Naive B cell (primary cell): ENCODE data around the gene STARD5. TPM values are rescaled to one million over a fixed set of nuclear protein-coding genes. Genes with fewer than 3 reads are reported as not detected.

Source experiments
- ATAC-seq, 2 donors: fragments of 150-1000 bp; cut with Tn5 transposase; 2 replicates each; pipeline ENCODE4 v1.10.0; 2021; ENCODE audit warnings: low read depth in 2 of 2, mild to moderate bottlenecking in 2 of 2, moderate library complexity in 2 of 2
- DNase-seq: peaks from one replicate; pipeline ENCODE4 v3.0.0; 2022
- H3K27ac Mint-ChIP-seq, 6 donors: one replicate each; pipeline ENCODE4 v1.8.0; 2020 to 2022; ENCODE audit warnings: mild to moderate bottlenecking in 6 of 6, mixed read lengths in 6 of 6, moderate library complexity in 5 of 6, inconsistent platforms in 2 of 6
- H3K27me3 Mint-ChIP-seq, 3 donors: one replicate each; pipeline ENCODE4 v1.8.0; 2021 to 2022; ENCODE audit warnings: mixed read lengths in 3 of 3, mild to moderate bottlenecking in 1 of 3
- H3K36me3 Mint-ChIP-seq, 2 donors: one replicate each; pipeline ENCODE4 v1.8.0; 2020 to 2022; ENCODE audit warnings: mixed read lengths in 2 of 2, inconsistent platforms in 1 of 2, mild to moderate bottlenecking in 1 of 2
- H3K4me1 Mint-ChIP-seq, 3 donors: one replicate each; pipeline ENCODE4 v1.8.0; 2020 to 2022; ENCODE audit warnings: mixed read lengths in 3 of 3, inconsistent platforms in 1 of 3, mild to moderate bottlenecking in 1 of 3, moderate library complexity in 1 of 3
- H3K4me3 Mint-ChIP-seq, 8 donors: one replicate each; pipeline ENCODE4 v1.8.0; 2020 to 2022; ENCODE audit warnings: mild to moderate bottlenecking in 8 of 8, mixed read lengths in 8 of 8, moderate library complexity in 8 of 8, inconsistent platforms in 2 of 8
- H3K9me3 Mint-ChIP-seq, 7 donors: one replicate each; pipeline ENCODE4 v1.8.0; 2020 to 2022; ENCODE audit warnings: mixed read lengths in 7 of 7, mild to moderate bottlenecking in 5 of 7, inconsistent platforms in 2 of 7, moderate library complexity in 1 of 7
- polyA plus RNA-seq, 6 donors: library from polyadenylated mRNA; unstranded; fragments of 300-500 nt; fragmentation: Illumina TruSeq; gene quantifications; one replicate each; pipeline ENCODE4 v1.2.3, GENCODE V29; 2021; ENCODE audit warnings: low read depth in 6 of 6

The STARD5 gene
- polyA plus RNA-seq, 6 donors from 2014 or later: 5.1 to 9.6 (median 7.3) TPM

- ATAC-seq: no peak
- H3K27ac Mint-ChIP-seq: no peak overlapping the region
- no peak for DNase-seq
- no peaks in the 10 kb centered on the region for H3K27me3 Mint-ChIP-seq
- peaks cover 16 to 23% (median 20%) of the 10 kb centered on the region in 3 donors for H3K4me1 Mint-ChIP-seq
- H3K36me3 Mint-ChIP-seq: no peaks in the 10 kb centered on the region
- H3K9me3 Mint-ChIP-seq: peaks cover 0 to 1% (median 0%) of the 10 kb centered on the region in 7 donors
- no peak overlapping the region for H3K4me3 Mint-ChIP-seq
Observed at GRCh38 chr15:81270781-81271491, 53.0 kb downstream of the STARD5 start.

GRCh38 chr15:81270188-81270587 is 53.8 kb downstream of the STARD5 start:
- H3K36me3 Mint-ChIP-seq: no peaks in the 10 kb centered on the region
- H3K27ac Mint-ChIP-seq: peak overlapping the region in 1 of 6 donors; percentile 40
- DNase-seq (no peak), ATAC-seq (no peak)
- peaks cover 21 to 25% (median 21%) of the 10 kb centered on the region in 3 donors for H3K4me1 Mint-ChIP-seq
- no peaks in the 10 kb centered on the region for H3K27me3 Mint-ChIP-seq
- H3K9me3 Mint-ChIP-seq: peaks cover 0 to 1% (median 0%) of the 10 kb centered on the region in 7 donors
- H3K4me3 Mint-ChIP-seq: no peak overlapping the region

GRCh38 chr15:81268881-81269601 is 54.9 kb downstream of the STARD5 start:
- DNase-seq: no peak

GRCh38 chr15:81268340-81268739 is 55.6 kb downstream of the STARD5 start:
- H3K36me3 Mint-ChIP-seq: no peaks in the 10 kb centered on the region
- H3K4me3 Mint-ChIP-seq: no peak overlapping the region
- DNase-seq (no peak), ATAC-seq (no peak)
- H3K4me1 Mint-ChIP-seq: peaks cover 18 to 22% (median 20%) of the 10 kb centered on the region in 3 donors
- H3K27me3 Mint-ChIP-seq: no peaks in the 10 kb centered on the region
- H3K9me3 Mint-ChIP-seq: no peaks in the 10 kb centered on the region
- H3K27ac Mint-ChIP-seq: no peak overlapping the region

More at GRCh38 chr15:81268881-81269601, 54.9 kb downstream of the STARD5 start:
- Mint-ChIP-seq H3K4me3 (peak overlapping the region in 1 of 8 donors; percentile 14), H3K27ac (peak overlapping the region in 1 of 6 donors; percentile 48), H3K4me1 (peaks cover 18 to 22% (median 20%) of the 10 kb centered on the region in 3 donors), H3K9me3 (no peaks in the 10 kb centered on the region), H3K27me3 (no peaks in the 10 kb centered on the region), H3K36me3 (no peaks in the 10 kb centered on the region)
- ATAC-seq: no peak

- ATAC-seq (peak; percentile 89), DNase-seq (peak; percentile 71)
- no peaks in the 10 kb centered on the region for H3K36me3 Mint-ChIP-seq
- H3K27ac Mint-ChIP-seq: peak overlapping the region in 3 of 6 donors; percentile 56 to 82 (median 59)
- peak overlapping the region; percentile 18 to 92 (median 78) for H3K4me3 Mint-ChIP-seq
- no peaks in the 10 kb centered on the region for H3K27me3 Mint-ChIP-seq
- H3K9me3 Mint-ChIP-seq: no peaks in the 10 kb centered on the region
- H3K4me1 Mint-ChIP-seq: peaks cover 18 to 22% (median 20%) of the 10 kb centered on the region in 3 donors
Observed at GRCh38 chr15:81265944-81266775, 57.8 kb downstream of the STARD5 start.

- Mint-ChIP-seq H3K4me1 (peaks cover 18 to 22% (median 20%) of the 10 kb centered on the region in 3 donors), H3K27me3 (no peaks in the 10 kb centered on the region), H3K36me3 (no peaks in the 10 kb centered on the region), H3K27ac (peak overlapping the region in 1 of 6 donors; percentile 56), H3K4me3 (peak overlapping the region; percentile 18 to 92 (median 78)), H3K9me3 (no peaks in the 10 kb centered on the region)
- DNase-seq (peak; percentile 19), ATAC-seq (peak; percentile 47 to 49)
Observed at GRCh38 chr15:81265256-81265943, 58.5 kb downstream of the STARD5 start.

GRCh38 chr15:81264072-81264857 is 59.7 kb downstream of the STARD5 start:
- DNase-seq: no peak
- peaks cover 18 to 22% (median 20%) of the 10 kb centered on the region in 3 donors for H3K4me1 Mint-ChIP-seq
- H3K27me3 Mint-ChIP-seq: no peaks in the 10 kb centered on the region
- no peaks in the 10 kb centered on the region for H3K9me3 Mint-ChIP-seq
- no peak overlapping the region for H3K4me3 Mint-ChIP-seq
- no peak for ATAC-seq
- H3K36me3 Mint-ChIP-seq: no peaks in the 10 kb centered on the region
- H3K27ac Mint-ChIP-seq: peak overlapping the region in 3 of 6 donors; percentile 2 to 67 (median 15)

- DNase-seq (no peak), ATAC-seq (no peak)
- H3K27ac Mint-ChIP-seq: no peak overlapping the region
- H3K36me3 Mint-ChIP-seq: no peaks in the 10 kb centered on the region
- peaks cover 18 to 22% (median 20%) of the 10 kb centered on the region in 3 donors for H3K4me1 Mint-ChIP-seq
- no peak overlapping the region for H3K4me3 Mint-ChIP-seq
- H3K9me3 Mint-ChIP-seq: no peaks in the 10 kb centered on the region
- peaks cover 0 to 2% (median 0%) of the 10 kb centered on the region in 3 donors for H3K27me3 Mint-ChIP-seq
Observed at GRCh38 chr15:81263477-81263876, 60.5 kb downstream of the STARD5 start.

GRCh38 chr15:81261172-81261811 is 62.6 kb downstream of the STARD5 start:
- H3K27me3 Mint-ChIP-seq: peaks cover 0 to 11% (median 4%) of the 10 kb centered on the region in 3 donors
- H3K27ac Mint-ChIP-seq: peak overlapping the region in 2 of 6 donors; percentile 21 to 26
- no peaks in the 10 kb centered on the region for H3K36me3 Mint-ChIP-seq
- H3K4me3 Mint-ChIP-seq: no peak overlapping the region
- DNase-seq (no peak), ATAC-seq (no peak)
- H3K4me1 Mint-ChIP-seq: peaks cover 15 to 16% (median 15%) of the 10 kb centered on the region in 3 donors
- no peaks in the 10 kb centered on the region for H3K9me3 Mint-ChIP-seq

GRCh38 chr15:81259760-81260298 is 64.1 kb downstream of the STARD5 start:
- ATAC-seq: no peak
- H3K27ac Mint-ChIP-seq: no peak overlapping the region
- no peaks in the 10 kb centered on the region for H3K9me3 Mint-ChIP-seq
- peaks cover under 1 to 1% (median under 1%) of the 10 kb centered on the region in 3 donors for H3K4me1 Mint-ChIP-seq
- DNase-seq: no peak
- no peak overlapping the region for H3K4me3 Mint-ChIP-seq
- H3K27me3 Mint-ChIP-seq: peaks cover 0 to 11% (median 4%) of the 10 kb centered on the region in 3 donors
- H3K36me3 Mint-ChIP-seq: no peaks in the 10 kb centered on the region
